Activated CD4-positive, alpha-beta T cell treated with anti-CD3 and anti-CD28 coated beads, Interleukin-2, amount 50 U/mL, for 1 hour (primary cell): ENCODE results near the gene FANCC.
A peak's percentile ranks its signal among the peaks of the same experiment; 100 is the strongest.

ENCODE experiments used
- DNase-seq: peaks from one replicate; pipeline ENCODE4 v3.0.0-alpha.2; 2020

The FANCC gene

DNA sequence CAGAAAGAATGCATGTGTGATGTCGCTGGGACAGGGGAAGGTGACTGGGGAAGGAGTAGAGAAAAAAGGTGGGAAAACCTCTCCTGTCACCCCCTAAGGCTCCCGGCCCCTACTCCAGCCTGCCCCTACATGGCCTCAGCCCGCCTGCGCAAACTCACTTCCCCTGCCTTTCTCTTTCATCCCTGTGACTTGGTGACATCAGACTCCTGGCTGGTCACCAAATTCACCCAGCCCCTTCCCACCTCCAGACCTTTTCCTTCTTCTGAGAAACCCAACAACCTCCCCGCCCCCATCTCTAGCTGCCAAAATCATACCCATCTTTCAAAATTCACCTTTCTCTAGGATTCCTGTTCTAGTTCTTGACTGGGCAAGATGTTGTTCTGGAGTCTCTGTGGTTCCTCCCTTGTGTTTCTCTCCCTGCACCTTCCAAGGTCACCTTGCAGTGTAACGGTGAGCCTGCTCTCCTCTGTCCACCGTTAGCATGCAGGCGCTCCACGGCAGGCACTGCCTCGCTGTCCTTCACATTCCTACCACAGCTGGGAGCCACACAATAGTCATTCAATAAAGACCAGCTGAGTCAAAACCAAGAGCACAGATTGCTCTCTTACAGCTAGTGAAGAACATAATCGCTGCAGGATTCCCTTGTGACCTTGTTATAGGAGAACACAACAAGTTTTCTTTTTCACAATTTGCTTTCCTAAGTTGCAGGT lies 134.5 kb downstream of the FANCC start:
- DNase-seq: no peak

DNA sequence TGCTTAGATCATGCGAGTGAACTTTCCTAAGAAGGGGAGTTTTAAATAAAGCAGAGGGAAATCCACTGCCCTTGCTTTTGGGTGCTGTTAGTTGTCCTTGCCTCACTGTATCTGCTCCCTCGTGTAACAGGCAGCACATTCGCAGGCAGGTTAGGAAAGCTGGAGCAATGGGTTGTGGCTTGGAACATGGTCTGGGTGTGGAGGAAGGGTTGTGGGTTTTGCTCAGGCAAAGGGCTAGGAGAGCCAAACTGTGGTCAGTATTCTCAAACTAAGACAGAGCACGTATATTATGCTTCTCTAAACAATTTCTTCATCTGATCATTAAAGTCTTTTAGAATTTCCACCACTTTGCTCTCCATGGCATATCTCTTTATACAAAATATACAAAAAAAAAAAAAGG lies 135.7 kb downstream of the FANCC start:
- no peak for DNase-seq

DNA sequence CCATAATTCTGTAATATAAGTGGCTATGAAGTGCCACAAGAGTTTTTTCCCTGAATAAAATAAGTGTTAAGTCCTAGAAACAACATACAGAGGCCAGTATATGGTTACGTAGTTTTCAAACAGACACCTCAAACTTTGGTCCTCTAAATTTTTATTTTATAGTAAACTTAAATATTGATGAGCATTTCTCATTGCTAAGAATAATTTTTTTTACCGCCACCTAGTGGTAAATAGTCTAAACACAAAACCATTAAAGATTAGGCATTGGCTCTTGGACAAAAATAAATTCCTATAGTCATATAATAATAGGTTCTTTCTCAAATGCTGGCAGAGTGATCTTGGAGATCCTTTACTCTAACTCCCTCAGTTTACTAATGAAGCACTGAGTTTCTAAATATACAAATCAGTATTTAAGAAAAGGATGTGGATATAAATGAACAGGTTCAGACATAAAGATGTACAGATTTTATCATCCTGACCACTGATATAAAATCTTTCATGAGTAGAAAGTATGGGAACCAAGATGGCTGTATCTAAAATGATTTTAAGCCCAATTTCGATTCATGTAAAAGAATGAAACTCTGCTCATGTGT lies 136.2 kb downstream of the FANCC start:
- DNase-seq: no peak

DNA sequence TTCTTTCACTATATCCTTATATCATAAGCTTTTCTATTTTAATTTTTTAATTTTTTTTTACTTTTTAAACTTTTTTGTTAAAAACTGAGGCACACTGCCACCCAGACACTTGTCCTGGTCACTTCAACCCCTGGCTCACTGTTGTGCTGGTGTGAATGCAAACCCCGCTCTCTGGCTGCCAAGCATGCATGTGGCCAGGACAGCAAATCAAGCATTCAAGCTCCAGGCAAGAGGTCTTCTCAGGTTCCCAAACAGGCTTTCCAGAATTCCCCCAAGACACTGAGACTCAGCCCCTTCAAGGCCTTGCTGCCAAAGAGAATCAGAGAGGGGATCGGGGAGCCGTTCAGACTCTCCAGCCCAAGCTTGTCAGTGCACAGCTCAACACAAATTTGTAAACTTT lies 139.9 kb downstream of the FANCC start:
- DNase-seq: no peak

DNA sequence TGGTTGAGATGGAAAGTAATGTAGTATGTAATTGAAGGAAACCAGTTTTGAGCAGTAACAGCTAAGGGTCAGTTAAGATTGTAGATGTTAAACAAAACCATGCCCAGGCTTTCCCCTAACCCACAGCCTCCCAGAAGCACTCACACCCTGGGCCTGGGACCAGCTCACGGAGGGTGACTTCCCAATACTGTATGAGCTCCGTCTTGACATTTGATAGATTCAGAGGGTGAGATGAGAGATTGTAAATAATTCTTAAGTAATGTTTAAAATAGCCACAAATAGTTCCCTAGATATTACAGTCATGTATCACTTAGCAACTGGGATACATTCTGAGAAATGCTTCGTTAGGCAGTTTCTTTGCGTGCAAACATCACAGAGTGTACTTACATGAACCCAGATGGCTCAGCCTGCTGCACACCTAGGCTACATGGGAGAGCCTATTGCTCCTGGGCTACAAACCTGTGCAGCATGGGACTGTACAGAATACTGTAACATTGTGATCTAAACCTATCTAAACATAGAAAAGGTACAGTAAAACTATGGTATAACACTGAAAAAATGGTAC lies 140.7 kb downstream of the FANCC start:
- DNase-seq: no peak

DNA sequence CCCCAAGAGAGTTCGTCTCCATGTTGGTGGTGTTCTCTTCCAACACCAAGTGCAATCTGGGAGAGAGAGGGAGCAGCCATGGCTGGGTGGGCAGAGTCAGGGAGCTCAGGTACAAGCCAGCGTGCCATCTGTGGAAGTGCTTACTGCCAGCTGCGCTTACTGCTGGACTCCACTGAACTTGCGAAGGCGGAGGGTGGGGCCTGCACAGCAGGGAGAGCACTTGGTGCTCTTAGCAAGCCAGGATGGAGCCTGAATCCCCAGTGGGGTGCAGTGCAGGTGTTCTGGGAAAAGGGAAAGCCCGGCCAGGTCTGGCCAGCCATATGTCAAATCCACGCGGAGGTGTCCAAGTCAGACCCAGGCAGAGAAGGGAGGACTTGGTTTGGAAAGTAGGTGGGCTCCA lies 142.0 kb downstream of the FANCC start:
- DNase-seq: no peak

DNA sequence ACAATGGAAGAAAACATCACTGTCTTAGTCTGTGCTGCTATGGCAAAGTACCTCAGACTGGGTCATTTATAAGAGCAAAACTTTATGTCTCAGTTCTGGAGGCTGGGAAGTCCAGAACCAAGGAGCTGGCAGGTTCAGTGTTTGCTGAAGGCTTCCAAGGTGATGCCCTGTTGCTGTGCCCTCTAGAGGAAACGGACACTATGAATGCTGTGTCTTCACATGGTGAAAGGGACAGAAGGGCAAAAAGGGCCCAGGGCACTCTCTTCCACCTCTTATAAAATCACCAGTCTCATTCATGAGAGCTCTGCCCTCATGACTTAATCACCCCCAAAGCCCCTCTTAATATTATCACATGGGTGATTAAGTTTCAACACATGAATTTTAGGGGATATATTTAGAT lies 143.5 kb downstream of the FANCC start:
- DNase-seq: no peak

DNA sequence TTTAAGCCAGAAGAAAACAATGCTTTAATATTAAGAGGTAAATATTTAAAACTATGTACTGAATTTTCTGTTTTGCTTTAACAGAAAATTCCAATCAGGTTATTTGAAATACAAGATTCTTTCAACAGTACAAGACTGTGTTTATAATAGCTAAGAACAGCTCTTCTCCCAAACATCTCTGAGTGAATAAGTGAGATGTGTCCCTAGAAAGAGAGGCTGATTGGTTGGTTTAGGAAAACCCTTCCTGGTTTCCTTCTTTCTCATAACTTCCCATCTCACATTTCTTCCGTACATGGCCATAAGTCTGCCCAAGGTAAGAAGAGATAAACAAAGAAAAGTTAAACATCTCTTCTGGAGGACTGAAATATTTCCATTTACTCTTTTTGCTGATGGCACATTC lies 145.9 kb downstream of the FANCC start:
- no peak for DNase-seq

DNA sequence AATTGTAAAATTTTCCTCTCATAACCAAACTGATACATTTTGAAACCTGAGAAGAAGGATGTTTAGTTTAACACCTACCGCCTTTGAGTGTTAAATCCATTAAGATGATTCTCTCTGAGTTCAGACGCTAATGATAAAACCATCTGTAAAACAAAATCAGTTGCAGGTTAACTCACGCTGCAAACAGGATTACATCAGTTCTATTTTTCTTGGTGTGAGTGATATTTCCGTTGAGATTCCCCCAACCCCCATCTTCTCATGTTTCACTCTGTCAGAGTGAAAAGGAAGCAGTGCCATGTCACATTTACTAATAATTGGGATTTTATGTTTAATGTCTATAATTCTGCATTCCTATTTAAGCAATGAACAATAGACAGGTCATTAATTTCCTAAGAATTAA lies 146.5 kb downstream of the FANCC start:
- DNase-seq: no peak

DNA sequence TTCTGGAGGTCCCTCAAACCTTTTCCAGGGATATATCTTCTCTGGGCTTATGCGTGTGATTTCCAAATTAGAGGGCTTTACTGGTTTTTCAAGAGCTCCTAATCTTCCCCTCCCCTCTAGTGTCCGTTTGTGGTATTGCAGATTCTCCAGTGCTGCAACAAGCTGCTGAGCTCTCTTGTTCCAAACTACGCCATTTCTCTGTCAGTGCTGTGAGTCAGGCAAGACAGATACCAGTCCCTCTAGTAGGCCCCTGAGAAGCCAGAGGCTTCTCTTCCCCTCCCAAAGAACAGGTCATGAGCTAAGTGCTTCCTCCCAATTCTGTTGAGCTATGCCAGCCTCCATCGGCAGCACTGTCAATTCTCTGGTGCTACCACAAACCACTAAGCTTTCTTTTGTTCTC lies 149.5 kb downstream of the FANCC start:
- DNase-seq: peak; percentile 44

DNA sequence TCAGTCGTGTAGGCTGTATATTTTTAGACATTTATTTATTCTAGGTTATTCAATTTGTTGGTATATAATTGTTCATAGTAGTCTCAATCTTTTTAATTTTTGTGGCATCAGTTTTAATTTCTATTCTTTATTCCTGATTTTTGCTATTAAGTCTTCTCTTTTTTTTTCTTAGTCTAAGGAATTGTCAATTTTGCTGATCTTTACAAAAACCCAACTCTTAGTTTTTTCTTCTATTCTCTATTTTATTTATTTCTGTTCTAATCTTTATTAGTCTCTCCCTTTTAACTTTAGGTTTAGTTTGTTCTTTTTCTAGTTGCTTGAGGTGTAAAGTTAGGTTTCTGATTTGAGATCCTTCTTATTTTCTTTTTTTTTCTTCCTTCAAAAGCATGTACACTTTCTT lies 152.5 kb downstream of the FANCC start:
- no peak for DNase-seq

DNA sequence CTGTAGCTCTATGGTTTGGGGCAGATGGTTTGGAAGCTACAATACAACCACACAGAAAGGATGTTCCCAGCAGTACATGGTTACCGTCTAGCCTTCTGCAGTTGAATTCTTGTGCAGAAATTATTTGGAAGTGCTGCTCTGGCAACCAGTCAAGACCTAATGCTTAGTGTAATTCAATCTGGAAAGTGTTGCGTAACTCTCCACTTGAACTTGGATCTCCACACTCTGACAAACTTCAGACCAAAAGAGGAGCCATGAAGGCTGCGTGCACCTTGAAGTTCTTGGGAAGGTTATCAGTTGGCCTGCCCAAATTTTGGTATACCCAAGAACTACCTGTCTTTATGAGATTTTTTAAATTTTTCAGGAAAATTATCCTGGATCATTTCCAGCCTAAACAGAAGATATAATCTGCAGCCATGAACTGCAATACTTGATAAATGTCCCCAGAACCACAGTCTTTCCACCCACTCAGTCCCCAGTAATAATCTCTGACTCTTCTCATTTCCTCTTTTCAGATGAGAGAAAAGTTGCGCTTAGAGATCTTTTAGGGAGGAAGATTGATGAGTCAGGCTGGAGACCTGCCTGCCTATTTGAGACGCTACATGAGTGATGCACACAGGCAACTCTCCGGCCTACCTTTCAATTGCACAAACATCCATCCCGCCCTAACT lies 159.9 kb downstream of the FANCC start:
- no peak for DNase-seq

DNA sequence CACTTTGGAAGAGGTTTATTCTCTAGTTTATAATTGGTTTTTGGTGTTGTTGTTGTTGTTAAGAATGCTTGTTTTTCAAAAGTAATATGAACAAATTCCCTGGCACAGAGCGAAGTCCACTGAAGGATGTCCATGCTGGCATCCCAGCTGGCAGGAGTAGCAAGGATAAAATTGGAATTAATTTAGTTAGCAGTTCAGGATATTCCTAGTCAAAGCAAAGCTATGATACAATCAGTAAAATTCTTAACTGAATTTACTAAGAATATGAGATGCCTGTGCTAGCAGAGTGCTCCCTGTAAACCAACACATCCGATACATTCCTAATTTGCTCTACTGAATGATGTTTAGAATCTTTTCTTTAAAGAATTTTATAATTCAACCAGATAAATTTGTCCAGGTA lies 161.4 kb downstream of the FANCC start:
- no peak for DNase-seq

DNA sequence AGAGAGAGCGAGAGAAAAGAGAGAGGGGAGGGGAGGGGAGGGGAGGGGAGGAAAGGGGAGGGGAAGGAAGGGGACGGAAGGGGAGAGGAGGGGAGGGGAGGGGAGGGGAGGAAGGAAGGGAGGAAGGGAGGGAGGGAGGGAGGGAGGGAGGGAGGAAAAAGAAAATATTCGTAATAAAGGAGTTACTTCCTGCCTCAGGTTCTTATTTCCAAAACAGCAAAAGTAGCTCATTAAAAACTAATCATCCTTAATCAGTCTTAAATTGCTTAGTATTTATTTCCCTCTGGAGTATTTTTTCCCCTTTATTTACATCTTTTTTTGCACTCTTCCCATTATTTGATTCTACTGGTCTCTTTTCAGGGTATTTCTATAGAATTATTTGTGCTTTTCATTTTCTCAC lies 162.3 kb downstream of the FANCC start:
- DNase-seq: no peak

DNA sequence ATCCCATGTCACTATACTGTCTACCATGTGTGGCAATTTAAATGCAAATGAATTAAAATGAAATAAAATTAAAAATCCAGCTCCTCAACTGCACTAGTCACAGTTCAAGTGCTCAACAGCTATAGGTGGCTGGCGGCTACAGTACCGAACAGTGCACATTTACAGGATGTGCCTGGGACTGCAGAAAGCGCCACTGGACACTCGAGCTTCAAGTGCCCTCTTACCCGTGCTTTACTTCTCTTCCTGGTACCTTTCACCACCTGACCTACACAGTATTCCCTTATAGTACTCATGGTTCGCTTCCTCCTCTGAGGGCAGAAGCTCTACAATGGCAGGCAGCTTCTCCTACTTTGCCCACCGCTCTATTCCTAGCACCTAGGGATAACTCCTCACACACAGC lies 166.6 kb downstream of the FANCC start:
- DNase-seq: no peak

DNA sequence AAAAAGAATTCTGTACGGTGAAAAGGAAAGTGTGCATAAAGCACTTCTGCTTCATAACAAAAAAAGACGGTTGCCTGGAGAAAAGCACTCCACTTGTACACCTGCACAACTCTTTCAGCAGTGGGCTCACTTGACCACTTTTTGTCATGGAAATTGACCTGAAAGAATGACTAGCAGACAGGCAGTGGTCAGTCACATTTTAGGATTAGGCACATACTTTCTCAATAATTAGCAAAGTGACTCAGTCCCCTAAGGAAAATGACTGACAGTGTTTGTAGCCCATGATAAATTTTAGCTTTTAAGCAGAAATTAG lies 169.3 kb downstream of the FANCC start:
- no peak for DNase-seq

DNA sequence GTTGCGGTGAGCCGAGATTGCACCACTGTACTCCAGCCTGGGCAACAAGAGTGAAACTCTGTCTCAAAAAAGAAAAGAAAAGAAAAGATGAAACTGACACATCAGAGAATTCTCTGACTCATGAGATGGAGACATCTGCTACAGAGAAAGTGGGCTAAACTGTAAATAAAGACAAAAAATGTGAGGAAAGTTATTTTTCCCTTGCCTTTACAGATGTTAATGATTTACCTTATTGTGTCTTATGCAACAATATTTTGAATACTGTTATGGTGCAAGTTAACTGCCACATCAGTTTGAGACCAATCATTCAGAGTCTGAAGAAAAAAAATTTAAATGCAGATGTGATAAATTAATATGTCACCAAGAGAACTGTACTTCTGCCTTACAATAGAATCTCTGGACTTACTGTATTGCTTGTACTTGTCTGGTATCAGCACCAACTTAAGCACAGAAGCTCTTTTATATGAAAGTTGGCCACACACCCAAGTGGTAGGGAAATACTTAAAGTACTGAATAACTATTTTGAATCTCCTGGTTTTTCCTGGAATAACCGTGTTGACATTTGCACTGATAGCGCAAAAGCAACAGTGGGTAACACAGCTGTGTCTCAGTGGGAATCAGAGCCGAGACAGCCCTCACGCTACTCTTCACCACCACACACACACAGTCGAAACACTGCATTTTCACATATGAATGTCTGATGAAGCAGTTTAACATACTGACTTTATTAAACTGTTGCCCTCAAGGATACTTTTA lies 169.9 kb downstream of the FANCC start:
- no peak for DNase-seq

DNA sequence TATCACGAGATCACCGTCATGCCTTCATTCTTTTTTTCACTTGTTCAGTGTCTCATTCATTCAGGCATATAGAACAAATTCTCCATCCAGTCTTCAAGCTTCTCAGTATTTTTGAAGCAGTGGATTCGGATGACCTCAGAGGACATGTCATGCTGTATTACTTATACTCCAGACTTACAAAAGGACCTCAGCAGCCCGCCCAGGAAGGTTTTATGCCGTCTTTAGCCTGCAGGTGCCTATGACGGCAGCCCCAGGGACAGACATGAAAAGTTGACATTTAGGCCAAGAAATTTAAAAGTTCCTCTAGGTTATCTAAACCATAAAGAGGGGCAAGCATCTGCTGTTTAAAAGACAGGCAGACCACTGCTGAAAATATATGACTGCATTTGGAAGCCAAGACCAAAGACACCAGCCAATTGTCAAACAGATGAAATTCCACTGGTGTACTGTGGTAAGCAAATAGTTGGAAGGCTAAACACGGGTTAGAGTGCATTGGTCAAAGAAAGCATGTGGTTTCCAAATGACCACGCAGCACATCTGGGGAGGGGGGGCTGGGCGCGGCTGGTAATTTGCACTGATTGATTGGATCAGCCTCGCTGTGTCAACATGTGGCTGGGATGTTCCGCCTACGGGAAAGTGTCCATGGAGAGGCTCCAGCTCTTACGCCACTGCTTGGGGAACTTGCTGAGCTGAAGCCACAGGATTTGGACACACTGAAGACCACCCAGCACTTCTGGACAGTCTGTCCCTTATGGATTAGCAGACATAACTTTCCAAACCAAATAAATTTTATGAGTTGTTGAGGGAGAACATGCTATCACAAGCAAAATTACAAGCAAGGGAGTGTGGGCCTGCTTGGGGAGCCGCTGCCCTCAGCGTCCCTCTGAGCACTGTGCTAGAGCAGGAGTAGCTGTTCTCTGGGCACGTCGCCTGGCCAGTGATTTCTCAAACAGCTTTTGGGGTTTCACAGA lies 173.6 kb downstream of the FANCC start:
- no peak for DNase-seq

DNA sequence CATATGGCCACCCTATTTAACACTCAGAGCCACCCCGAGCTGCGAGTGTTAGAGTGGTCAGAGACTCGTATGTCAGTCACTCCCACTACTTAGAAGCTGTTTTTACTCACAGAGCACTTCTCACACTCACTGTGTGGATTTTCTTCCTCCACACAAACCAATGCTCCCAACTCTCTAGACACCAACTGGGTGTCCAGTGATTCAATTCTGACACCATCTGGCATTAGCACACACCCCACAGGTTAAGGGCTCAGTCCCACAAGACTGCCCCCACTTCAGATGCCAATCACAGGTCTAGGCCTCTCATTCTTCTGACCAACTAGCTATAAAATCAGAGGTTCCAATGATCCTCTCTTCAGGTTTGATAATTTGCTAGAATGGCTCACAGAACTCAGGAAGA lies 174.8 kb downstream of the FANCC start:
- DNase-seq: no peak

DNA sequence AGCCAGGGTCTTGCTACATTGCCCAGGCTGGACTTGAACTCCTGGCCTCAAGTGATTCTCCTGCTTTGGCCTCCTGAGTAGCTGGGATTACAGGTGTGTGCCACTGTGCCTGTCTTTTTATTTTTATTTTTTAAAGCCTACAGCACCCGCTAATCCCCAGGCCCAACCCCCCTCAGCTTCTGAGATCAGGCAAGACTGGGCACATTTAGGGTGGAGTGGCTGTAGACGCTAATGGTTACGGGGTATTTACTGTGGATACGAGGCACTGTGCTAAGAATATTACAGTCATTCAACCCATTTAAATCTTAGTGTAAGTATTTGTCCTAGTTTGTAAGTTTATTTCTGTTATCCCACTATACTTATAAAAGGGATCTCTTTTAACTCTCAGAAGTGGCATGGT lies 175.2 kb downstream of the FANCC start:
- DNase-seq: no peak

DNA sequence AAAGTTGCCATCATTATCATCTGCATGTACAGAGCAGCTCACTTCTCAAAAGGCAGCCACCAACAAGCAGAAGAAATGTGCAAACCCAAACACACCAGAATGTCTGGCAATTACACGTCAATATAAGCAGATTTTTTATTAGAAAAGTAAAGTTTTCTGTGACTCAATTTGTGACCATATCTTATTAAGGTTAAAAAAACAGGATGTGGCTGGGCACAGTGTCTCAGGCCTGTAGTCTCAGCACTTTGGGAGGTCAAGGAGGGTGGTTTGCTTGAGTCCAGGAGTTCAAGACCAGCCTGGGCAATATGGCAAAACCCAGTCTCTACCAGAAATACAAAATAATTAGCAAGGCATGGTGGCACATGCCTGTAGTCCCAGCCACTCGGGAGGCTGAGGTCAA lies 176.7 kb downstream of the FANCC start:
- DNase-seq: no peak

DNA sequence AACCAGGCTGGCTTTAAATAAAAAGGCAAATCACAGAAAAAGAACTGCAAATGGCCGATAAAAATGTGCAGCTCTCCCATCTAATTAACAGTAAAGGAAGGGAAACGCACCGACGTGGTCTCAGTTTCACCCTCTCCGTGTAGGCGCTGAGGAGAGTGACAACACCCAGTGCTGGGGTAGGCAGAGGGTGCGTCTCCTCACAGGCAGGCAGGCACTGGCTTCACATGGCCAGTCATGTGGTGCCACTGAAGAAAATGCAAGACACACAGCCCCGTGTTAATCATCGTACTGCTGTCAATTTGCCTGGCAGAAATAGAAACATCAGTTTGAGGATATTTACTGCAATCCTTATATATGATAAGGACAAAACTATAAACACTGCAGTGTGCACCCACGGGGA lies 178.4 kb downstream of the FANCC start:
- no peak for DNase-seq

DNA sequence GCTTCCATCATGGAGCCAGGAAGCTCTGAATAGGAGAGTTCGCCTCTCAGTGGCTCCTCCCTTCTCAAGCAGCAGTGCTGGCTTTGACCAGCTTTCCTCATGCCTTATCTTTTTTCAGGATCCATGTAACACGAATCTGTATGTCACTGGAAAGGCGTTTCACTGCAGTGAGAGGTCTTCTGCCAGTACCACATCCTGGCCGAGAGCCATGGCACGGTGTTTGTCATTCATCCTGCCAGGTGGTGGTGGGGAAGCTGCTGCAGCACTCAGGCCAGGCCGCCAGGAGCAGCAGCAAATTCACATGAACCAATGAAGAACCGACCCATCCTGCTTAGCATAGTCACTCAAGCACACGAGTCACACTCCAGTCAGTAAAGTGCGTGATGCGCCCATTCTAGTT lies 179.0 kb downstream of the FANCC start:
- no peak for DNase-seq
